ENCODE data around the gene ELF4. TPM values are rescaled to one million over a fixed set of nuclear protein-coding genes. Genes with fewer than 3 reads are reported as not detected.

Gene ELF4
- total and polyA plus RNA-seq, 2 of the 13 experiments (the other 11 are each of a cell fraction or from before 2014, with no cell fraction given): 1.3 to 2.6 TPM

DNA sequence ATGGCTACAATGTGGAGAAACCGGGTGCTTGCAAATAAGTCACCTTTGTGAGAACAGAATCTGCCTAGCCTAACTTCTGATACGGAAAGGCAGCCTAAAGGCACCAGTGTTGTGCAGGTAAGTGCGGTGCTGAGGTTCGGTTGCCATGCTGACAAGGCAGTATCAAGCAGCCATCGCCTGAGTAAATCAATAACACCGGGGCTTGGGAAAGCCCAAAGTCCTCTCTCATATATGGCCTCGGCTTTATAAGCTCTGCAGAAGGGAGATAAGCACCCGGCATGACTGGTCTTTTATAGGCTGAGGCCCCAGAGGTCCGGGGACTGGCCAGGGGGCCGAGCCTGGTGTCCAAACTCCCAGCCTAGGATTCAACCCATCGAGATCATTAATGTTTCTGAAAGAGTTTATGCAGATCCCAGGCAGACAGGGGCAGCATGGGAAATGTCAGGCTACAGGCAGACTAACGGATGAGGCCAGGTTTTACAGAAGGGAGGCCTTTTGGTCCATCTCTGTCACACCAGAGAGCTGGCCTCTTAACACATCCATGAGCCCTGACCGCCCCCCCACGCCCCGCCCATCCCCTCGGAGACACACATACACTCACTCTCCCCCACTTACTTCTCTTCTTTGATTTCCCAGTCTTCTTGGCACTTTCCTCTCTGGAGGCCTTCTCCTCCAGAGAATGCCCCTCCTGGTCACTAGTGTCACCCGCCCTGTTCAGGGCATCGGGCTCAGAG, 38.5 kb downstream of the ELF4 start:
- WGBS (ENCODE audit: low lambda C conversion rate): 14% methylated on average over 6 of the region's 18 CpGs
- BruUV-seq (replicated peaks): no TSS peak
- FAIRE-seq (peak; percentile 99), DNase-seq (ENCODE audit: low spot score) (peak; percentile 89), ATAC-seq (peak; percentile 96)
- H3K9ac ChIP-seq (ENCODE audit: insufficient read depth, low read depth, low read length): peak overlapping the region; percentile 67
- peak overlapping the region; percentile 42 for H2AFZ ChIP-seq (ENCODE audit: low read length)
- H3K4me1 ChIP-seq (ENCODE audit: insufficient read depth, low read length): peaks cover 21% of the 10 kb centered on the region
- H3K9me3 ChIP-seq (ENCODE audit: low read length): no peaks in the 10 kb centered on the region
- peak overlapping the region; percentile 76 for H3K4me2 ChIP-seq (ENCODE audit: low read depth, low read length)
- H3K27ac ChIP-seq (ENCODE audit: extremely low read length, insufficient read depth, low read length): peak overlapping the region; percentile 90
- in situ Hi-C loops (cut with HindIII; ENCODE audit: extremely low pct_ligation_motif_present, low pct_unique_long_range_greater_than_20kb): loop anchor here (25.0 kb wide), 1 partner anchor 459 kb away; no protein-coding TSS in a partner anchor
- H3K79me2 ChIP-seq (ENCODE audit: insufficient read depth, low read length): no peaks in the 10 kb centered on the region
- H3K4me3 ChIP-seq (replicated peaks in 1 of 3; ENCODE audit: insufficient read depth in 1 of 3, low read depth in 2 of 3, low read length in 3 of 3): peak overlapping the region; percentile 13 to 54 (median 26); a peak in 4 of 6 replicates
- H4K20me1 ChIP-seq (ENCODE audit: insufficient read depth, low read length): no peaks in the 10 kb centered on the region
- no peaks in the 10 kb centered on the region for H3K36me3 ChIP-seq (replicated peaks in 1 of 2; ENCODE audit: control insufficient read depth in 1 of 2, insufficient read depth in 2 of 2, low read length in 2 of 2)
- ChIA-PET CTCF (ENCODE audit: low intra/inter-chr PET ratio, low total read pairs) (no interaction called here), POLR2A (interaction anchor here (1.0 to 2.0 kb wide), 2 partner anchors 11 to 94 kb away, joined by 3 to 8 read pairs; partner anchors contain the start of gene AIFM1)
- H3K27me3 ChIP-seq (ENCODE audit: control insufficient read depth in 1 of 2, insufficient read depth in 2 of 2, low read length in 2 of 2): no peaks in the 10 kb centered on the region
- intact Hi-C loops (cut with micrococcal nuclease; ENCODE audit: unreplicated experiment): no loop called here
- TF ChIP-seq FOXJ3 (CRISPR knock-in tag; IDR thresholded peaks at IDR 0.05; ENCODE audit: borderline replicate concordance): peak; percentile 31; the same call in 1 of the 2 replicates
- TF ChIP-seq POLR2G (IDR thresholded peaks at IDR 0.05; ENCODE audit: low read depth, low read length): peak; percentile 59
- TF ChIP-seq ZFY (CRISPR knock-in tag; IDR thresholded peaks at IDR 0.05): peak; percentile 45
- 0 out of 2 replicates have a peak, but pooled peaks have one; percentile 15 for TF ChIP-seq IRF2 (CRISPR knock-in tag; IDR thresholded peaks at IDR 0.05)
- TF ChIP-seq HNF4A (CRISPR knock-in tag; IDR thresholded peaks at IDR 0.05): peak; percentile 75
- 0 out of 2 replicates have a peak, but pooled peaks have one; percentile 52 for TF ChIP-seq SMAD3 (CRISPR knock-in tag; IDR thresholded peaks at IDR 0.05)
- TF ChIP-seq TAF1 (CRISPR knock-in tag; IDR thresholded peaks at IDR 0.05): 0 out of 2 replicates have a peak, but pooled peaks have one; percentile 32
- TF ChIP-seq, protein P1, sequence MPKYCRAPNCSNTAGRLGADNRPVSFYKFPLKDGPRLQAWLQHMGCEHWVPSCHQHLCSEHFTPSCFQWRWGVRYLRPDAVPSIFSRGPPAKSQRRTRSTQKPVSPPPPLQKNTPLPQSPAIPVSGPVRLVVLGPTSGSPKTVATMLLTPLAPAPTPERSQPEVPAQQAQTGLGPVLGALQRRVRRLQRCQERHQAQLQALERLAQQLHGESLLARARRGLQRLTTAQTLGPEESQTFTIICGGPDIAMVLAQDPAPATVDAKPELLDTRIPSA (CRISPR knock-in tag; IDR thresholded peaks at IDR 0.05; ENCODE audit: borderline replicate concordance): no peak
- TF ChIP-seq POLR2A (IDR thresholded peaks at IDR 0.05; ENCODE audit: insufficient read depth in 1 of 2, low read depth in 2 of 2, low read length in 2 of 2): peak in 1 of 2 experiments; percentile 56; a peak in 2 of 4 replicates
- peak; percentile 39; the same call in 1 of the 2 replicates for TF ChIP-seq ARID3A (IDR thresholded peaks at IDR 0.05; ENCODE audit: low read depth, low read length)
- TF ChIP-seq SMAD9 (CRISPR knock-in tag; IDR thresholded peaks at IDR 0.05): no peak
- no peak for TF ChIP-seq FOSL2 (CRISPR knock-in tag; IDR thresholded peaks at IDR 0.05)
- TF ChIP-seq ASH2L (IDR thresholded peaks at IDR 0.05; ENCODE audit: insufficient read length, low read depth, low read length): peak; percentile 51
- peak; percentile 49; the same call in 1 of the 2 replicates for TF ChIP-seq NCOR1 (IDR thresholded peaks at IDR 0.05; ENCODE audit: borderline replicate concordance, low read length)
- TF ChIP-seq ZNF670 (CRISPR knock-in tag; IDR thresholded peaks at IDR 0.05; ENCODE audit: borderline replicate concordance): no peak
- no peak for TF ChIP-seq ZNF142 (CRISPR knock-in tag; IDR thresholded peaks at IDR 0.05)

All from HepG2 (cell line).